ENCODE data around the gene NAPEPLD.
"Not testable (repeated sequence)": the region's sequence is repeated elsewhere in the genome, so short reads cannot be mapped to it uniquely, and the experiment has no call there.

The NAPEPLD gene

DNA sequence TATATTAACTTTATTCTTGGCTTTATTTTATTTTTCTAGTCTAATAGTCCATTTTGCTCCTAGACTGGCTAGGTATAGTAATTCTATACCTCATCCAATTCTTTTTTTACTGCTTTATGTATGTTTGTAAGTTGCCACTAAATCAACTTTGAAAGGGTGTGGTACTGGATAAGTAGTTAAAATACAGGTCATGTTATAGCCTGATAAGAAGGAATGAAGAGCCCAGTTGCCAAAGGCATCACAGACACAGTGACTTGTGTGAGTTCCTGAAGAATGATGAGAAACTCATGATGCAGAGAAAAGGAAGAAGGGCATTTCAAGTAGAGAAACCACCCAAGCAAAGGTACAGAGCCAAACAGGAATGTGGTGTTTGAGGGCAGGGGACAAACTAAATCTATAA lies 27.3 kb downstream of the NAPEPLD start:
- no peaks in the 10 kb centered on the region for H3K9me3 ChIP-seq (ENCODE audit: control insufficient read depth in 1 of 2, low read length in 2 of 2)
- no peaks in the 10 kb centered on the region for H3K4me1 ChIP-seq (ENCODE audit: control insufficient read depth in 1 of 2, insufficient read depth in 2 of 2, low read length in 2 of 2)
- H3K27me3 ChIP-seq (ENCODE audit: low read depth, low read length) = no peaks in the 10 kb centered on the region
- peaks cover 18 to 19% of the 10 kb centered on the region in 2 donors for H3K36me3 ChIP-seq (ENCODE audit: control insufficient read depth in 1 of 2, insufficient read depth in 2 of 2, low read length in 2 of 2)
- H3K27ac ChIP-seq (ENCODE audit: low read length) = no peak overlapping the region
- H3K4me3 ChIP-seq (ENCODE audit: low read depth in 1 of 2, low read length in 2 of 2) = no peak overlapping the region

DNA sequence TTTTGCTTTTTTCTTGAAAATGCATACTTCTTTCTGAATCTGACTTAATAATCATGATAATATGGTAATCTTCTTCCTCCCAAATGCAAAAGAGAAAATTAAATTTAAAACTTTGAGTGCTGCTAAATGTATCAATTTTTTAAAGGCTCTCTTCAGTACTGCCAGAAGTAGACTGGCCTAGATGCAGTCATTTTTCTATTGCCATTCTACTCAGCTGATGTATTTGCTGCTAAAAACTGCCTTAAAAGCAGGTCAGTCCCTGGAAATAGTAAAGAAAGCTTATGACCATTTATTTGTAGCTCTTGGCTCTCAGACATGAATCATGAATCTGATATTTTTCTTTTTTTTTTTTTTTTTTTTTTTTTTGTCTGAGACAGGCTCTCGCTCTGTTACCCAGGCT lies 28.5 kb downstream of the NAPEPLD start:
- Histone ChIP-seq H3K4me3 (ENCODE audit: low read depth in 1 of 2, low read length in 2 of 2) (no peak overlapping the region), H3K27ac (ENCODE audit: low read length) (no peak overlapping the region)

DNA sequence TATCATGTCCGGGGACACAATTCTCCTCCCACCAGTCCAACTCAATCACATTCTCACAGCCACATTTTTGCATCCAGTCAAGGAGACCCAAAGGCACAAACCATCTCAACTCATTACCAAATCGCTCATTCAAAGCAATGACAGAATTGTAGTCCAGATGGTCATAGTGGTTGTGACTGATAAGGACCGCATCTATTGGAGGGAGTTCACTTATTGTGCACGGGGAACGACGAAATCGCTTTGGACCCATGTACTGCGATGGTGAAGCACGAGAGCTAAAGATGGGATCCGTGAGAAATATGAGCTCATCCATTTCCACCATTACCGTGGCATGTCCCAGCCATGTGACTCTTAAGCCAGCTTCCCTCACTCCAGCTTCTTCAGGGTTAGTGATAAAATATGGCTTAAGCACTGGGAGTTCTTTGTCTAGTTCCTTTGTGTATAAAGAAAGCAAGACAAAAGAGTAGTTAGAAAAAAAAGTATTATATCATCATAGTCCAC lies 29.1 kb downstream of the NAPEPLD start:
- Histone ChIP-seq H3K36me3 (ENCODE audit: control insufficient read depth in 1 of 2, insufficient read depth in 2 of 2, low read length in 2 of 2) (peaks cover 18 to 19% of the 10 kb centered on the region in 2 donors), H3K4me1 (ENCODE audit: control insufficient read depth in 1 of 2, insufficient read depth in 2 of 2, low read length in 2 of 2) (no peaks in the 10 kb centered on the region), H3K27ac (ENCODE audit: low read length) (no peak overlapping the region), H3K4me3 (ENCODE audit: low read depth in 1 of 2, low read length in 2 of 2) (no peak overlapping the region), H3K9me3 (ENCODE audit: control insufficient read depth in 1 of 2, low read length in 2 of 2) (no peaks in the 10 kb centered on the region), H3K27me3 (ENCODE audit: low read depth, low read length) (no peaks in the 10 kb centered on the region)

More for the DNA sequence above, 28.5 kb downstream of the NAPEPLD start:
- no peaks in the 10 kb centered on the region for H3K27me3 ChIP-seq (ENCODE audit: low read depth, low read length)
- peaks cover 16 to 18% of the 10 kb centered on the region in 2 donors for H3K36me3 ChIP-seq (ENCODE audit: control insufficient read depth in 1 of 2, insufficient read depth in 2 of 2, low read length in 2 of 2)
- no peaks in the 10 kb centered on the region for H3K9me3 ChIP-seq (ENCODE audit: control insufficient read depth in 1 of 2, low read length in 2 of 2)
- no peaks in the 10 kb centered on the region for H3K4me1 ChIP-seq (ENCODE audit: control insufficient read depth in 1 of 2, insufficient read depth in 2 of 2, low read length in 2 of 2)

DNA sequence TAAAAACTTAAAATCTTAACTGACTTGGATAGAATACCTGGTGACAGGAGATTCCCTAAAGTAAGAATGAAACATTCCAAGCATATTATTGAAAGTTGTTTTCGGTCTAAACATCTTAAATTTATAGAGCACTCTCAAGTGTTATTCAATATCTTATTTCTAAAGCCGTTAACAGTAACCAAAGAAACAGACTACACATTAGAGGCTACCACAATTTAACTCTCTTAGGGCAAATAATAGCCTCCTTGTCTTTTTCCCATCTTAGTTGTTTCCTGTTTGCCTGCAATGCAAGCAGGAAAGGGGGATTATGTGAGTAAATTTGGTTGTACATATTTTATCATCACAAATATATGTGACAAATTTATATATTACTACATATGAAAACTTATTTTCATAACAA lies 31.4 kb downstream of the NAPEPLD start:
- H3K36me3 ChIP-seq (ENCODE audit: control insufficient read depth in 1 of 2, insufficient read depth in 2 of 2, low read length in 2 of 2) = peaks cover 25 to 27% of the 10 kb centered on the region in 2 donors
- H3K9me3 ChIP-seq (ENCODE audit: control insufficient read depth in 1 of 2, low read length in 2 of 2) = no peaks in the 10 kb centered on the region
- H3K4me1 ChIP-seq (ENCODE audit: control insufficient read depth in 1 of 2, insufficient read depth in 2 of 2, low read length in 2 of 2) = no peaks in the 10 kb centered on the region
- H3K27ac ChIP-seq (ENCODE audit: low read length) = no peak overlapping the region
- no peaks in the 10 kb centered on the region for H3K27me3 ChIP-seq (ENCODE audit: low read depth, low read length)
- no peak overlapping the region for H3K4me3 ChIP-seq (ENCODE audit: low read depth in 1 of 2, low read length in 2 of 2)

DNA sequence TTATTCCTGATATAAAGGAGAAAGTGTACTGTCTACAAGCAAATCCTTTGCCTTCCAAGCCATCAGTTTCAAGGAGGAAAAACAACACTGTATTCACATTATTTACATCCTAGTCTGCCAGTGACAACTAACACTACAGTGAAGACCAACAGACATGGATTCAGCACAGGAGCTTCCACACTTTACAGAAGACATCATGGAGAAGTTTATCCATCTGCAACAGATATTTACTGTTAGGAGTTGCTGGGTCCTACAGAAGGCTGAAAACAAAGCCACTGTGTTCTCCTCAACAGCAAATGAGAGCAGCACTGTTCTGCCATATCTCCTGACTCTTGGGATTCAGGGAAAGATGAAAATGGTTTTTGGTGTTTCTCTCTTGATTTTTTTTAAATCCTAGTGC lies 31.9 kb downstream of the NAPEPLD start:
- Histone ChIP-seq H3K27ac (ENCODE audit: low read length) (no peak overlapping the region), H3K4me3 (ENCODE audit: low read depth in 1 of 2, low read length in 2 of 2) (no peak overlapping the region), H3K4me1 (ENCODE audit: control insufficient read depth in 1 of 2, insufficient read depth in 2 of 2, low read length in 2 of 2) (no peaks in the 10 kb centered on the region), H3K27me3 (ENCODE audit: low read depth, low read length) (no peaks in the 10 kb centered on the region), H3K36me3 (ENCODE audit: control insufficient read depth in 1 of 2, insufficient read depth in 2 of 2, low read length in 2 of 2) (peaks cover 24 to 25% of the 10 kb centered on the region in 2 donors), H3K9me3 (ENCODE audit: control insufficient read depth in 1 of 2, low read length in 2 of 2) (no peaks in the 10 kb centered on the region)

DNA sequence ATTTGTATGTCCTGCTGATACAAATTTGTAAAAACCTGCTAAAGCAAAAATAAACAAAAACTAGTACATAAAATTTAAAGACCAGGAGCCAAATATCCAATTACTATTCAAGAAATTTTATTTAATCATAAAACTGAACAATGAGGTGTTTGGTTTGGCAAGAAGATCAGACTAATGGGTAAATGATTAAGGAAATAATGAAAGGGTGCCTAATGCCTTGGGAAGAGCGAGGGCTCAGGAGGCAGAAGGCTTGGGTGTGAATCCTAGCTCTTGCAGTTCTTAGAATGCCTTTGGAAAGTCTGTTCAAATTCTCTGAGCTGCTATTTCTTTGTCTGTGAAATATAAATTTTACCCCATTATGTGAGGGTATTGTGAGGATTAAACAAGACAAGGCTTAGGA lies 32.4 kb downstream of the NAPEPLD start:
- Histone ChIP-seq H3K4me1 (ENCODE audit: control insufficient read depth in 1 of 2, insufficient read depth in 2 of 2, low read length in 2 of 2) (no peaks in the 10 kb centered on the region), H3K9me3 (ENCODE audit: control insufficient read depth in 1 of 2, low read length in 2 of 2) (no peaks in the 10 kb centered on the region), H3K27me3 (ENCODE audit: low read depth, low read length) (no peaks in the 10 kb centered on the region), H3K27ac (ENCODE audit: low read length) (no peak overlapping the region), H3K4me3 (ENCODE audit: low read depth in 1 of 2, low read length in 2 of 2) (no peak overlapping the region), H3K36me3 (ENCODE audit: control insufficient read depth in 1 of 2, insufficient read depth in 2 of 2, low read length in 2 of 2) (peaks cover 23 to 25% of the 10 kb centered on the region in 2 donors)

DNA sequence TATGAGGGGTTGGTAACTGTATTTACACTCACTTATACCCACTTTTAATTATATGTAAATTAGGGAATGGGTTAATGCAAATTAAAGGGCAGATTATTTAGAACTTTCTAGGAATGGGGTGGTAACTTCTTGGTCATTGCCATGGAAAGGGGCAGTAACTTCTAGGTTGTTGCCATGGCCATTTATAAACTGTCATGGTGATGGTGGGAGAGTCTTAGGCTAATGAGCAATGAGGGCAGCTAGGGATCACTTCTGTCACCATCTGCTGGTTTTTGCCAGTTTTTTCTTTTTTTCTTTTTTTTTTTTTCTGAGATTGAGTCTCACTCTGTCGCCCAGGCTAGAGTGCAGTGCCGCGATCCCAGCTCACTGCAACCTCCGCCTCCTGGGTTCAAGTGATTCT lies 33.1 kb downstream of the NAPEPLD start:
- no peaks in the 10 kb centered on the region for H3K4me1 ChIP-seq (ENCODE audit: control insufficient read depth in 1 of 2, insufficient read depth in 2 of 2, low read length in 2 of 2)

DNA sequence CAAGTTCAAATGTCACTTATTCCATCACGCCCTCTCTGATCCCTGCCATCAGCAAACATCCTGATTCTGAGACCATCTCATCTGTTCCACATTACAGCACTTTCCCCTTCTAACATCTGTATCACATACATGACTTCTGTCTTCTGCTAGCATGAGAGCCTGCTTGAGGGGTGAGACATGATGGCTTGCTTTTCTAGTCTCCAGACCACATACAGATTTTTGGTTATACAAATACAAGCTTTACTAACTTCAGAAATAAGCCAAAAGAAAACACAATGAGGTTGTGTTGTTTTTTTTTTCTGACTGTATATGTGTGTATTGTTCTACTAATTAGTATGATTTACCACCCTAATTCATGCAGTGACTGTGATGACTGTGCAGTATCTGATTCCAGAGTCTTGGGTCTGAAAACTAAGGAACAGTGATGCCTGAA lies 34.3 kb downstream of the NAPEPLD start:
- no peak overlapping the region for H3K27ac ChIP-seq (ENCODE audit: low read length)
- H3K9me3 ChIP-seq (ENCODE audit: control insufficient read depth in 1 of 2, low read length in 2 of 2) = no peaks in the 10 kb centered on the region
- no peaks in the 10 kb centered on the region for H3K4me1 ChIP-seq (ENCODE audit: control insufficient read depth in 1 of 2, insufficient read depth in 2 of 2, low read length in 2 of 2)
- H3K36me3 ChIP-seq (ENCODE audit: control insufficient read depth in 1 of 2, insufficient read depth in 2 of 2, low read length in 2 of 2) = peaks cover 14 to 19% of the 10 kb centered on the region in 2 donors
- H3K27me3 ChIP-seq (ENCODE audit: low read depth, low read length) = no peaks in the 10 kb centered on the region
- H3K4me3 ChIP-seq (ENCODE audit: low read depth in 1 of 2, low read length in 2 of 2) = no peak overlapping the region

More for the DNA sequence above, 33.1 kb downstream of the NAPEPLD start:
- H3K9me3 ChIP-seq (ENCODE audit: control insufficient read depth in 1 of 2, low read length in 2 of 2) = no peaks in the 10 kb centered on the region
- peaks cover 19 to 23% of the 10 kb centered on the region in 2 donors for H3K36me3 ChIP-seq (ENCODE audit: control insufficient read depth in 1 of 2, insufficient read depth in 2 of 2, low read length in 2 of 2)
- H3K27me3 ChIP-seq (ENCODE audit: low read depth, low read length) = no peaks in the 10 kb centered on the region
- H3K27ac ChIP-seq (ENCODE audit: low read length) = no peak overlapping the region
- no peak overlapping the region for H3K4me3 ChIP-seq (ENCODE audit: low read depth in 1 of 2, low read length in 2 of 2)

DNA sequence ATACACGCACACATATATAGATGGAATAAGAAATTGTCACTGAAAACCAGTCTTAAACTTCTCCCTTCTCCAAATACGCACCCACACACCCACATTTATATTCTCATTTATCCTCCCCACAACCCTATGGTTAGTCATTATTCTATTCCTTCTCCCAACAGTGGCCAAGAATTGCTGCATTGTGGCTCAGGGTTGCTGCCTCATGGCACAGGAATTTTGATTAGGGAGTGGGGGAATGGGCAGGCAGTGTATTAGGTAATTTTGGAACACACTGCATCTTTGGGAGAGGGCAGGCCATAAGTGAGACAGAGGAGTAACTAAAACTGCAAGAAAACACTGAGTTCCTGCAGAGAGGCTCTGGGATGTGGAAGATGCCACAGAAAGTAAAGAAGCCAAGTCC lies 35.7 kb downstream of the NAPEPLD start:
- Histone ChIP-seq H3K9me3 (ENCODE audit: control insufficient read depth in 1 of 2, low read length in 2 of 2) (no peaks in the 10 kb centered on the region), H3K4me3 (ENCODE audit: low read depth in 1 of 2, low read length in 2 of 2) (no peak overlapping the region), H3K27me3 (ENCODE audit: low read depth, low read length) (no peaks in the 10 kb centered on the region), H3K36me3 (ENCODE audit: control insufficient read depth in 1 of 2, insufficient read depth in 2 of 2, low read length in 2 of 2) (peaks cover 7 to 16% of the 10 kb centered on the region in 2 donors), H3K4me1 (ENCODE audit: control insufficient read depth in 1 of 2, insufficient read depth in 2 of 2, low read length in 2 of 2) (no peaks in the 10 kb centered on the region), H3K27ac (ENCODE audit: low read length) (no peak overlapping the region)

DNA sequence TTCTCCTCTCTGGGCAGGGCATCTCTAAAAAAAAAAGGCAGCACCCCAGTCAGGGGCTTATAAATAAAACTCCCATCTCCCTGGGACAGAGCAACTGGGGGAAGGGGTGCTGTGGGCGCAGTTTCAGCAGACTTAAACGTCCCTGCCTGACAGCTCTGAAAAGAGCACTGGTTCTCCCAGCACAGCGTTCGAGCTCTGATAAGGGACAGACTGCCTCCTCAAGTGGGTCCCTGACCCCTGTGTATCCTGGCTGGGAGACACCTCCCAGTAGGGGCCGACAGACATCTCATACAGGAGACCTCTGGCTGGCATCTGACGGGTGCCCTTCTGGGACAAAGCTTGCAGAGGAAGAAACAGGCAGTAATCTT lies 42.2 kb downstream of the NAPEPLD start:
- H3K27ac ChIP-seq (ENCODE audit: low read length); H3K4me3 ChIP-seq (ENCODE audit: low read depth in 1 of 2, low read length in 2 of 2); H3K27me3 ChIP-seq (ENCODE audit: low read depth, low read length); H3K9me3 ChIP-seq (ENCODE audit: control insufficient read depth in 1 of 2, low read length in 2 of 2); H3K4me1 ChIP-seq (ENCODE audit: control insufficient read depth in 1 of 2, insufficient read depth in 2 of 2, low read length in 2 of 2): not testable (repeated sequence)
- H3K36me3 ChIP-seq (ENCODE audit: control insufficient read depth in 1 of 2, insufficient read depth in 2 of 2, low read length in 2 of 2) = peaks cover 18 to 19% of the 10 kb centered on the region in 2 donors

DNA sequence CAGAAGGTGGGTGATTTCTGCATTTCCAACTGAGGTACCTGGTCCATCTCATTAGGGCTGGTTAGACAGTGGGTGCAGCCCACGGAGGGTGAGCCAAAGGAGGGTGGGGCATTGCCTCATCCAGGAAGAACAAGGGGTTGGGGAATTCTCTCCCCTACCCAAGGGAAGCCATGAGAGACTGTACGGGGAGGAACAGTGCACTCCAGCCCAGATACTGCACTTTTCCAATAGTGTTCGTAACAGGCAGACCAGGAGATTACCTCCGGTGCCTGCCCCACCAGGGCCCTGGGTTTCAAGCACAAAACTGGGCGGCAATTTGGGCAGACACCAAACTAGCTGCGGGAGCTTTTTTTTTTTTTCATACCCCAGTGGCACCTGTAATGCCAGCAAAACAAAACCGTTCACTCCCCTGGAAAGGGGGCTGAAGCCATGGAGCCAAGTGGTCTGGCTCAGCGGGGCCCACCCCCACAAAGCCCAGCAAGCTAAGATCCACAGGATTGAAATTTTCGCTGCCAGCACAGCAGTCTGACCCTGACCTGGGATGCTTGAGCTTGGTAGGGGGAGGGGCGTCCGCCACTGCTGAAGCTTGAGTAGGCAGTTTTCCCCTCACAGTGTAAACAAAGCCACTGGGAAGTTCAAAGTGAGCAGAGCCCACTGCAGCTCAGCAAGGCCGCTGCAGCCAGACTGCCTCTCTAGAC lies 42.7 kb downstream of the NAPEPLD start:
- Histone ChIP-seq H3K9me3 (ENCODE audit: control insufficient read depth in 1 of 2, low read length in 2 of 2) (no peaks in the 10 kb centered on the region), H3K27me3 (ENCODE audit: low read depth, low read length) (no peaks in the 10 kb centered on the region), H3K27ac (ENCODE audit: low read length) (no peak overlapping the region), H3K4me3 (ENCODE audit: low read depth in 1 of 2, low read length in 2 of 2) (no peak overlapping the region), H3K36me3 (ENCODE audit: control insufficient read depth in 1 of 2, insufficient read depth in 2 of 2, low read length in 2 of 2) (peaks cover 20 to 22% of the 10 kb centered on the region in 2 donors), H3K4me1 (ENCODE audit: control insufficient read depth in 1 of 2, insufficient read depth in 2 of 2, low read length in 2 of 2) (peaks cover 0 to 8% of the 10 kb centered on the region in 2 donors)

DNA sequence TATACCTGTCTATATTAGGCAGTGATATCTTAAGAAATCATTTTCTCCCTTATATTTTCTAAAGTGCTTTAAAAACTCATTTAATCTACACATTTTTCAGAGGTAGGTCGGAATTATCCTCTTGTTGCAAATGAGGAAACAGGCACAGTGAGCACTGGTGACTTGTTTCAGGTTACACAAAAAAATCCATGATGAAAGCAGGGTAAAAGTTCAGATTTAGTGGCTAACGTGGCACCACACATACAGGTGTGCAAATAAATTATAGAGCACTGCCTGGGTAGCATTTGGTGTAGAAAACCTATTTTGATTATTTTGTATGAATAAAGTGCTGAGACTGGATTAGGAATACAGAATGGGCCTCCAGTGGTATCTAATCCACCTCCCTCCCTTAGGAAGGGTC lies 47.4 kb downstream of the NAPEPLD start:
- Histone ChIP-seq H3K9me3 (ENCODE audit: control insufficient read depth in 1 of 2, low read length in 2 of 2) (no peaks in the 10 kb centered on the region), H3K4me3 (ENCODE audit: low read depth in 1 of 2, low read length in 2 of 2) (no peak overlapping the region), H3K4me1 (ENCODE audit: control insufficient read depth in 1 of 2, insufficient read depth in 2 of 2, low read length in 2 of 2) (peaks cover 0 to 6% of the 10 kb centered on the region in 2 donors), H3K27ac (ENCODE audit: low read length) (no peak overlapping the region), H3K27me3 (ENCODE audit: low read depth, low read length) (no peaks in the 10 kb centered on the region), H3K36me3 (ENCODE audit: control insufficient read depth in 1 of 2, insufficient read depth in 2 of 2, low read length in 2 of 2) (peaks cover 32 to 34% of the 10 kb centered on the region in 2 donors)
